ENCODE measurements around the gene D2HGDH.

D2HGDH gene

DNA sequence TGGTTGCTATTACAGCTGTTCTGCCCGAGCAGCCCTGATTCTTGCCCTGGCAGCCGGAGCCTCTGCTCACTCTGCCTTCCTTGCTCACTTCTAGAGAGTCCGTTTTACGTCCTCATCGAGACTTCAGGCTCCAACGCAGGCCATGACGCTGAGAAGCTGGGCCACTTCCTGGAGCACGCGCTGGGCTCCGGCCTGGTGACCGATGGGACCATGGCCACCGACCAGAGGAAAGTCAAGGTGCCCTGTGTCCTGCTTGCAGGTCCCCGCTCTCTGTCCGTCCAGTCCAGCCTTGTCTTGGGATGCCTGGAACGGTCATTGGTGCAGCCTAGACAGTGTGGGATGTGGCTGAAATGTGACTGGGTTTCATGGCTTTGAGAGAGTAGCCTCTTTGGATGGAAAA lies 16.7 kb downstream of the D2HGDH start:
- H3K9me3 ChIP-seq, result no peaks in the 10 kb centered on the region
- no peak overlapping the region for H3K27ac ChIP-seq
- TF ChIP-seq, protein P1, sequence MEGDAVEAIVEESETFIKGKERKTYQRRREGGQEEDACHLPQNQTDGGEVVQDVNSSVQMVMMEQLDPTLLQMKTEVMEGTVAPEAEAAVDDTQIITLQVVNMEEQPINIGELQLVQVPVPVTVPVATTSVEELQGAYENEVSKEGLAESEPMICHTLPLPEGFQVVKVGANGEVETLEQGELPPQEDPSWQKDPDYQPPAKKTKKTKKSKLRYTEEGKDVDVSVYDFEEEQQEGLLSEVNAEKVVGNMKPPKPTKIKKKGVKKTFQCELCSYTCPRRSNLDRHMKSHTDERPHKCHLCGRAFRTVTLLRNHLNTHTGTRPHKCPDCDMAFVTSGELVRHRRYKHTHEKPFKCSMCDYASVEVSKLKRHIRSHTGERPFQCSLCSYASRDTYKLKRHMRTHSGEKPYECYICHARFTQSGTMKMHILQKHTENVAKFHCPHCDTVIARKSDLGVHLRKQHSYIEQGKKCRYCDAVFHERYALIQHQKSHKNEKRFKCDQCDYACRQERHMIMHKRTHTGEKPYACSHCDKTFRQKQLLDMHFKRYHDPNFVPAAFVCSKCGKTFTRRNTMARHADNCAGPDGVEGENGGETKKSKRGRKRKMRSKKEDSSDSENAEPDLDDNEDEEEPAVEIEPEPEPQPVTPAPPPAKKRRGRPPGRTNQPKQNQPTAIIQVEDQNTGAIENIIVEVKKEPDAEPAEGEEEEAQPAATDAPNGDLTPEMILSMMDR (IDR thresholded peaks at IDR 0.05), result no peak
- no peaks in the 10 kb centered on the region for H3K27me3 ChIP-seq
- no peak overlapping the region for H3K4me3 ChIP-seq (ENCODE audit: low read depth in 1 of 2, low read length in 1 of 2)
- H3K4me1 ChIP-seq (ENCODE audit: control insufficient read depth in 1 of 2, insufficient read depth in 1 of 2, low read depth in 1 of 2, low read length in 1 of 2), result no peaks in the 10 kb centered on the region
- peaks cover 70% of the 10 kb centered on the region for H3K36me3 ChIP-seq

DNA sequence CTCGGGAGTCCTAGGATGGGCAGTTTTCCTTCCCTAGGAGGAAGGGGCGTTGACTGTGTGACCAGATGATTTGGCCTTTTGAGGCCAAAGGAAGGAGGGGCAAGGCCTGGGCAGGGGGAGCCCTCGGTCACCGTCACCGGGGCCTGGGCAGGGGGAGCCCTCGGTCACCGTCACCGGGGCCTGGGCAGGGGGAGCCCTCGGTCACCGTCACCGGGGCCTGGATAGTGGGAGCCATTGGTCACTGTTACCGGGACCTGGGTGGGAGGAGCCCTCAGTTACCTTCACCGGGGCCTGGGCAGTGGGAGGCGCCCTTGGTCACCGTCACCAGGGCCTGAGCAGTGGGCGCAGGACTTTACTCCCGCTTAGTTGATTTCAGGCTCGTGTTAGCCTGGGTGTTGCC lies 17.3 kb downstream of the D2HGDH start:
- Histone ChIP-seq H3K36me3 (peaks cover 76% of the 10 kb centered on the region), H3K4me1 (ENCODE audit: control insufficient read depth in 1 of 2, insufficient read depth in 1 of 2, low read depth in 1 of 2, low read length in 1 of 2) (no peaks in the 10 kb centered on the region), H3K4me3 (ENCODE audit: low read depth in 1 of 2, low read length in 1 of 2) (no peak overlapping the region), H3K27me3 (no peaks in the 10 kb centered on the region), H3K27ac (no peak overlapping the region), H3K9me3 (no peaks in the 10 kb centered on the region)
- TF ChIP-seq, protein P1 (IDR thresholded peaks at IDR 0.05), result no peak

DNA sequence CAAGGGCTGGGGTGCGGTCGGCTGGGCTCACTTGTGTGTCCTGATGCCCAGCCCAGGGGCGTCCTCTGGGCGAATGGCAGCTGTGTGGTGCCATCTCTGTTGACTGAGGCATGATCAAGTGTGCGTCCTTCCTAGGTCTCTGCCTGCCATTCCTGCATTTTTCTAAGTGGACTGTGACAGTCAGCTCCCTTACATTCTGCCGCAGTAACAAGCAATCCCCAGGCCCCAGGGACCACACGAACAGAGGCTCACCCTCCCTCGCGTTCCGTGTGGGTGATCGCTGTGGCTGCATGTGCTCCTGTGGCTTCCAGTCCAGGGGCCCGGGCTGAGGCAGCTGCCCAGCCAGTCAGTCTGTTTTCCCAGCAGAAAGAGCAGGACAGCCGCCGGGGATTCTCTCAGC lies 17.8 kb downstream of the D2HGDH start:
- no peak overlapping the region for H3K4me3 ChIP-seq (ENCODE audit: low read depth in 1 of 2, low read length in 1 of 2)
- H3K4me1 ChIP-seq (ENCODE audit: control insufficient read depth in 1 of 2, insufficient read depth in 1 of 2, low read depth in 1 of 2, low read length in 1 of 2), result no peaks in the 10 kb centered on the region
- H3K27me3 ChIP-seq, result no peaks in the 10 kb centered on the region
- no peak overlapping the region for H3K27ac ChIP-seq
- H3K36me3 ChIP-seq, result peaks cover 81% of the 10 kb centered on the region
- H3K9me3 ChIP-seq, result no peaks in the 10 kb centered on the region
- TF ChIP-seq, protein P1 (IDR thresholded peaks at IDR 0.05), result no peak

DNA sequence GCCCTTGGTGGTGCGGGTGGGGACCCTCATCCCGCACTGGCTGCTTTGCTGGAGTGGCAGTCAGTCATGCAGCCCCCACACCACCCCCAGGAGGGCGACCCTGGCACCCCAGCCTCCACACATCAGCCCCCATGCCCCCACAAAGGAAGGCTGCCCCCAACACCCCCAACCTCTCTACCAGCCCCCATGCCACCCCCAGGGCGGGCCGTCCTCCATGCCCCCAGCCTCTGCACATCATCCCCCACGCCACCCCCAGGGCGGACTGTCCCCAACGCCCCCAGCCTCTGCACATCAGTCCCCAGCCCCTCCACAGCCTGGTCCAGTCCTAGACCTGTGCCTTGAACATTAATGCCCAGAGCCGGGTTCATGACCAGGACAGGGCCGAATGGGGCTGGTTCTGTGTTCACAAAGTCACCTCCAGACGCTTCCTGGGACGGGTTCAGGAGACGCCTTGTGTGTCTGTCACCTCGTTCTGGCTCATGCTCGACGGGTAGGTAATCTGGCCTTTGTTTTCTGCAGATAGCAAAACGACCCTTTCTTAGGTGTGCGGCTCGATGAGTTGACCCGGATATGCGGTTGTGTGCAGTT lies 18.4 kb downstream of the D2HGDH start:
- H3K4me1 ChIP-seq (ENCODE audit: control insufficient read depth in 1 of 2, insufficient read depth in 1 of 2, low read depth in 1 of 2, low read length in 1 of 2), result no peaks in the 10 kb centered on the region
- no peaks in the 10 kb centered on the region for H3K27me3 ChIP-seq
- H3K4me3 ChIP-seq (ENCODE audit: low read depth in 1 of 2, low read length in 1 of 2), result no peak overlapping the region
- TF ChIP-seq, protein P1 (IDR thresholded peaks at IDR 0.05), result no peak
- peaks cover 85% of the 10 kb centered on the region for H3K36me3 ChIP-seq
- no peak overlapping the region for H3K27ac ChIP-seq
- no peaks in the 10 kb centered on the region for H3K9me3 ChIP-seq

DNA sequence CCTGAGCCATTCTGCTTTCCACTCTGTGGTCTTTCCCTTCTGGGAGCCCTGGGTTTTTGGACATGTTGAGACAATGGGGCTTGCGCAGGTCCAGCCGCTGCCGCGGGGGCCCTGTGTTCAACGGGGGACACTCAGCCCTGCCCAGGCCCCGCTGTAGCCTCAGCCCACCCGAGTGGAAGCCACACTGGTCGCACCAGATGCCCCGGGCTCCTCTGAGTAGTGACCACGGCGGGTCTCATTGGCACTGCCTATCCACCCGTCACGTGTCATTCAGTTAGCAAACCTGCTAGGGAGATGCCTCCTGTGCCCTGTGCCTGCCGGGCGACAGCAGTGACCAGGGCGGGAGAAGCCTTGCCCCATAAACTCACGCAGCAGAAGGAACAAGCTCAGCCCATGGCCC lies 19.1 kb downstream of the D2HGDH start:
- Histone ChIP-seq H3K27ac (no peak overlapping the region), H3K36me3 (peaks cover 87% of the 10 kb centered on the region), H3K9me3 (no peaks in the 10 kb centered on the region), H3K4me3 (ENCODE audit: low read depth in 1 of 2, low read length in 1 of 2) (no peak overlapping the region), H3K27me3 (no peaks in the 10 kb centered on the region), H3K4me1 (ENCODE audit: control insufficient read depth in 1 of 2, insufficient read depth in 1 of 2, low read depth in 1 of 2, low read length in 1 of 2) (no peaks in the 10 kb centered on the region)
- TF ChIP-seq, protein P1 (IDR thresholded peaks at IDR 0.05), result no peak

DNA sequence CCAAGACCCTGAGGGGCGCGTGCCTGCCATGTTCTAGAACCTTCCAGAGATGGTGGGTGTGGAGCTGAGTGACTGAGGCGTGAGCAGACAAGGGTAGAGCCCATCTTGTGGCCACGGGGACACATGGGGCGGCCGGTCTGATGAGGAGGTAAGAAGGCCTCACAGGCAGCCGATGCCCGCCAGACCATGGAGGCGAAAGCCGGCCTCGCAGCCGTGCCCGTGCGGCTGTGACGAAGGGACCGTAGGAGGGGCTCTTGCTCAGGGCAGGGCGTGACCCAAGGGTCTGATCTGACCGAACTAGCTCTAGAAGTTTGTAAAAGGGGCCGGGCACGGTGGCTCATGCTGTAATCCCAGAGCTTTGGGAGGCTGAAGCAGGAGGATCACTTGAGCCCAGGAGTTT lies 19.6 kb downstream of the D2HGDH start:
- Histone ChIP-seq H3K9me3 (no peaks in the 10 kb centered on the region), H3K27ac (no peak overlapping the region), H3K36me3 (peaks cover 84% of the 10 kb centered on the region), H3K27me3 (no peaks in the 10 kb centered on the region), H3K4me1 (ENCODE audit: control insufficient read depth in 1 of 2, insufficient read depth in 1 of 2, low read depth in 1 of 2, low read length in 1 of 2) (no peaks in the 10 kb centered on the region), H3K4me3 (ENCODE audit: low read depth in 1 of 2, low read length in 1 of 2) (no peak overlapping the region)
- TF ChIP-seq, protein P1 (IDR thresholded peaks at IDR 0.05), result no peak

Measured in neutrophil (primary cell).